GM19238 (cell line): ENCODE measurements around the gene CEP120.
"Not testable (repeated sequence)": the region's sequence is repeated elsewhere in the genome, so short reads cannot be mapped to it uniquely, and the experiment has no call there.

Experiments
- DNase-seq: peaks from one replicate; pipeline ENCODE4 v3.0.0; 2011; ENCODE audit warnings: low spot score; ENCODE audit not compliant: insufficient read length

Gene CEP120

DNA sequence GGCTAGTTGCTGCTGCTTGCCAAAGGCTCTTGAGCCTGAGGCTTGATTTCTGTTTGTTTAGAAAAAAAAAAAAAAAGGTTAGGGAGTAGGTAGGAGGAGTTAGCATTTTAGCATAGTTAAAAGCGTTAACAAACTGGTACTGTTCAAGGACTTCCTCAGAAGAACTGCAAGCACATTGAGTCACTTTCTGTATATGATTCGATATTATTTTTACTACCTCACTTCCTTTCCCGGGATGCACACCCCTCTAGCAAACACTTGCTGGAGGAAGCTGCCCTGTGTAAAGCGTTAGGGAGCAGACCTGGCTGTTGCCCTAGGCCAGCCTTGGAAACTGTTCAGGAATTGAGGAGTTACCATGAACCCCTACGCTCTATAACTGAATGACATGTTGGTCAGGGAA, 15.7 kb upstream of the CEP120 start:
- DNase-seq = no peak

DNA sequence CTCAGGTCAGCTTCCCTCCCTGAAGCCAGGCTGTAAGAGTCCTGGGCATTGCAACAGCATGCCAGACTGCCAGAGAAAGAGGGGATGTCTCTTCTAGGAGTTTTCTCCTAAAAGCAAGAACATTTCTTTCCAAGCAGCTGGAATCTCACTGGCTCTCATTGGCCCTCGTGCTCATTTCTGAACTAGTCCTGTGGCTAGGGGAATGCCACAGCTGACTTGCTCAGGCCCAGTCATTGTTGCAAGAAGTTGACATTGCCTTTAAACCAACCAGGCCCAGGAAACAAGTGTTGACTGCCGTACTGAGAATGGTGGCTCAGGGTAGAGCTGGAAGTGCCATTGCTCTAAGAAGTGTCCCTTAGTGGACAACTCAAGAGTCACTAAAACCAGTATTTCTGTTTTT, 15.0 kb upstream of the CEP120 start:
- no peak for DNase-seq

DNA sequence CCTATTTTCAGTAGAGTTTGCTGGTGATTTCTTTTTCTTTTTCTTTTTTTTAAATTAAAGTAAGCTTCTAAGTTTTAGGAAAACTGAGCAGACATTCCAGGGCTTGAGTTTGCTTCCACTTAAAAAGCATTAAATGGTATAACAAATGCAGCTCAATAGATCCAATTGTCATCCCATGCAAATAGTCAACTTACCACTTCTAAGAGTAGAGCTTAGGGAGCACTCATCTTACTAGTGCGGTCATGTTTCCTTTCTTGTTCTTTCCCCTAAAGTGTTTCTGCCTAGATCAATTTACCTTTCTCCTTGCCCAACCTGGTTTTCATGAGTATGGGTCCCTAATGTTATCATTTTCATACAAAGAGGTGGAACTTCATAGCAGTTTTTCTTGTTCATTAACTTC, 13.0 kb upstream of the CEP120 start:
- DNase-seq = no peak

DNA sequence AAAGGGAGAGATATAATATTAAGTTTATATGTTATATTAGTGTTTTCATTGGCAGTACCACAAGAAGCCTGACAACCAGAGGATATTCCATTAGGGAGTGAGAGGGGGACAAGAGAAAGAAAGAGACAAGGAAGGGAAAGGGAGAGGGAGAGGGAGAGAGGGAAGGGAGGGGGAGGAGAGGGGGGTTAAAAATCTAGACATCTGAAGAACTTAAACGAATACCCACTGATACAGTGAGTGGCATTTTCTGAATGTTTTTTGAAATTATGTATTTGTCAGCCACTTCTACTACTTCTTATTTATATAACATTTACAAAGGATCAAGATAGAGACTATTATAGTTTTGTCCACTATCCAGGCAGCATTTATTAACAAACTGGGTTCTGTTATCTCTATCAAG, 11.6 kb upstream of the CEP120 start:
- DNase-seq = no peak

DNA sequence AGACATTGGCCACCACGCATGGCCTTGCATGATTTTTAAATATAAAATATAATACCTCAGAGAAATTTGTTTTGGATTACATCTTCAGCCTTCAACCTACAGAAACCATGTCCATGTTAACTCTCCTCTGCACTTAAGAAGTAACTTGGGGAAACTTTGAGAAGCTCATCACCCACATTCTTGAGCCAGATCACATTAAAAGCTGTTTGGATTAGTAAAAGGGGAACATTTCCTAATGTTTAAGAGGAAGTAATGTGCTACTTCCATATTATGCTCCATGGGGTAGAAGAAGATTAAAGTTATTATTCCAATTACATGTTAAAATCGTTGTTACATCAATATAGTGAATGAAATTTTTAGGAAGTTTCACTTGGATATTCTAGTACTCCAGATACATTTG, 10.4 kb upstream of the CEP120 start:
- no peak for DNase-seq

DNA sequence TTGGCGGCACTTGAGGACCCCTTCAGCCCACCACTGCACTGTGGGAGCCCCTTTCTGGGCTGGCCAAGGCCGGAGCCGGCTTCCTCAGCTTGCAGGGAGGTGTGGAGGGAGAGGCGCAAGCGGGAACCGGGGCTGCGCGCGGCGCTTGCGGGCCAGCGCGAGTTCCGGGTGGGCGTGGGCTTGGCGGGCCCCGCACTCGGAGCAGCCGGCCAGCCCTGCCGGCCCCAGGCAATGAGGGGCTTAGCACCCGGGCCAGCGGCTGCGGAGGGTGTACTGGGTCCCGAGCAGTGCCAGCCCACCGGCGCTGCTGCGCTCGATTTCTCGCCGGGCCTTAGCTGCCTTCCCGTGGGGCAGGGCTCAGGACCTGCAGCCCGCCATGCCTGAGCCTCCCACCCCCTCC, 7.2 kb upstream of the CEP120 start:
- not testable (repeated sequence) for DNase-seq

DNA sequence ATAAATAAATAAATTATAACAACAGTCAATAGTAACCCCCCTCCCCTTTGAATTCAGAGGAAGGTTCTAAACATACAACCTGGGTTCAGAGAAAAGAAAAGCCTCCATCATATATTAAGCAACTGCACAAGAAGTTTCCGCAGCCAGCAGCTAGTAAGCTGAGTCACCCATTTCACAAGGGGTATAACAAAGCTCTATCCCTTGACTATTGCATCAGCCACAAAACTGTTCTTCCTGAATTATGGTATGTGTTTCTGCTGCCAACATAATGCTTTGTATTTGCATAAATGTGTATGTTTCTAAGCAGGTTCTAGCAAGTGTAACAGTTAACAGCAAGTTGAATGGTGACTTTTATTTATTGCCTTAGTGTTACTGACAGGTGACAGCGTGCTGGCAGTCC, 6.8 kb upstream of the CEP120 start:
- no peak for DNase-seq

DNA sequence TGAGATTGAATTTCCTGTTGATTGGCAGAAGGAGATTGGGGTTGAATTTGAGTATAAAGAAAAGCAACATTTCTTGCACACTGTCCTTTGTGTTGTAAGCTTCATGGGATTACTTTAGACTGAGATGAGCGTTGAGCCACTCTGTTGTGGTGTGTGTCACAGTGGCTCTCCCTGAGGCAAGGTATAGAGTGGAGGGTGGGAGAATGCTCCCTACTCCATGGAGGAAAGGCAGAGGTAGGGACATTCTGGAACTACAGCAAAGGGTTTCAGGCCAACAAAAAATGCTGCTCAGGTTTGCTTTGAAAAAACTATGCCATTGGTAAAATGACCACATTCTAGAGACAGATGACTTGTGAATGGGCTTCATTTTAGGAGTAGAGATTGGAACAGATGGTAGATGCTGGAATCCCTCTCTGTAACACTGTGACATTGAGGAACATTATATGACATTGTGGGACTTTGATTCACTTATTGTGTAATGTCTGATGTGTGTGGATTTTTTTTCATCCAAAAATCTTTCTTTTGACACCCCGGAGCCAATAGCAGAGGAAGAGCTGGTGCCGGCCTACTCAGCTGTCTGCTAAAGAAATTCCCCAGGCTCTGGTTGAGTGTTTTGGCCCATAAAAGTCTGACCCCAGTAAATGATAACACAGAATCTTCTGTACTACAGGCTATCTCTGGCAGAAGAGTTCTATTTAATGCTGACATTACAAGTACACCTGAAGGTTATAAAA, 6.2 kb upstream of the CEP120 start:
- no peak for DNase-seq

DNA sequence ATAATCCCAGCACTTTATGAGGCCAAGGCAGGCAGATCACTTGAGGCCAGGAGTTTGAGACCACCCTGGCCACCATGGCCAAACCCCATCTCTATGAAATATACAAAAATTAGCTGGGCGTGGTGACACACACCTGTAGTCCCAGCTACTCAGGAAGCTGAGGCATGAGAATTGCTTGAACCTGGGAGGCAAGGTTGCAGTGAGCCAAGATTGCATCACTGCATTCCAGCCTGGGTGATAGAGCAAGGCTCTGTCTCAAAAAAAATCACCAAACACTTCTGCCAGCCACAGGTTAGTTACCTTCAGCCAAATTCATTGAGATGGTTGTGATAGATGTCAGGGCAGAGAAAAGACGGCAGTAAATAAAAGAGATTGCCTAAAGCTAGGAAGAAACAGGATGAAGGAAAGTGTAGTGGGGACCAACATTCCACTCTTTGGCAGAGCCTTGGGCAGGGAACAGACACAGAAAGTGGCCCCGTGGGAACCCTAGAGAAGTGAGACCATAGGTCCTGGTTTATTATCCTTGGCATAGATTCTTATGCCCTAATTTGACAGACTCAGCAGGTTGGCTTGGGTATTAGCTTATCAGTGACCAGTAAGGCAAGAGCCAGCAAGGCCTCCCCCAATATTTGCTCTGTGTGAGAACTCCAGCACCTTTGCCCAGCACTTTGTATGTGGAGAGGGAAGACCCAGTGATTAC, 5.5 kb upstream of the CEP120 start:
- DNase-seq = no peak

DNA sequence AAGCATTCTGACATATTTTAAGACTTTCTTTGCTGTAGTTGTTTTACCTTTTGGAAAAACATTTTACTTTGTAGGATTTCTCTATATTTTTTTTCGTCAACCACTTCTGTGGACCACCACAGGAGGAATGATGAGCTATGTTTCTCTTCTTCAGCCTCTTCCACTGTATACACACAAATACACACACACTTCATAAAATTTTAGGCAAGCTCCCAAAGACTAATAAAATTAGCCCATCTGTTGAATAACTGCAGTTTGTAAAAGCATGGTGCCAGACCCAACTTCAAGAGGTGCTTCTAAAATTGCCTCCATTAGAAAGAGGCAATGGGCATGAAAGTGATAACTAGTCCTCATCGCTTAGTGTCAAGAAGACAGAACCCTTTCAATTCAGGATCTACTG, 4.1 kb upstream of the CEP120 start:
- DNase-seq = no peak

DNA sequence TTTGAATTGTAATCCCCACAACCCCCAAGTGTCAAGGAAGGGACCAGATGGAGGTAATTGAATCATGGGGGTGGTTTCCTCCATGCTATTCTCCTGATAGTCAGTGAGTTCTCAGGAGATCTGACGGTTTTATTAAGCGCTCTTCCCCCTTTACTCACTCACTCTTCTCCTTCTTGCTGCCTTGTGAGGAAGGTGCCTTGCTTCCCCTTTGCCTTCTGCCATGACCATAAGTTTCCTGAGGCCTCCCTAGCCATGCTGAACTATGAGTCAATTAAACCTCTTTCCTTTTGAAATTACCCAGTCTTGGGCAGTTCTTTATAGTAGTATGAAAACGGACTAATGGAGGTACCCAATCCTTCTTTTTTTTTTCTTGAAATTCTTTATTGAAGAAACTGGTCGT, 2.2 kb upstream of the CEP120 start:
- no peak for DNase-seq

DNA sequence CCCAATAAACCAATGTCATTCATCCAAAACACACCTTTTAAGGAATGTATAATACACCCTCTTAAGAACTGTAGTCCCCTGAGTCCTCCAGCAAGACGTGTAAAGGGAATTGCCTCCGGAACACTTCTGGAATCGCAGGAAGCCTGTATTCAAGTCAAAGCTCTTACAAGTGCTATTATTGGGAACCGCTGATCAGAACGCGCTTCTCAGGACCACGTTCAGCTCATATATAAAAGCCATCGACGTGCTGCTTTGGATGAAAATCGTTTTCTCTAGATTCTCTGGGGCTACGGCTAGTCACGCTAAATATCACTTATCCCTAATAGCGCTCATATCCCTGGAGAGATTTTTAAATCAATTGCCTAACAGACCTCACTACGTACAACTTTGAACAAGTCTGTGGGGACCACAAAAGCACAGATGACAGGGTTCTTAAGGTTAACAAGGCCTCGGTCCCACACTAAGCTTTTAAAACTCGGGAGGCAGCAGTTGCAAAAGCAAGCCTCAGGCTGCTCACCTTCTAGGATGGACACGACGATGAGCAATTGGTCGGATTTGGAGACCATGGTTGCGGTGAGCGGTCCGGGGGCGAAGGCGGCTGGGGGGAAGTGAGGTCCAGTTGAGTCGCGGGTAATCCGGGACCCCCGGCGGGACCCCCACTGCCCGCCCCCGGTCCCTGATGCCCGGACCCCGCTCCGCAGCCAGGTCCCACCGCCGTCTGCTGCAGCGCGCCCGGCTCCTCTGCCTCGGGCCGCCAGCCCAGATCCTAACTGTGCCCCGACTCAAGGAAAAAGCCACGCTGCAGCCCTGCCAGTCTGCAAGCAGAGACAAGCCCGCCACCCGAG, 548 bp downstream of the CEP120 start:
- DNase-seq = no peak

DNA sequence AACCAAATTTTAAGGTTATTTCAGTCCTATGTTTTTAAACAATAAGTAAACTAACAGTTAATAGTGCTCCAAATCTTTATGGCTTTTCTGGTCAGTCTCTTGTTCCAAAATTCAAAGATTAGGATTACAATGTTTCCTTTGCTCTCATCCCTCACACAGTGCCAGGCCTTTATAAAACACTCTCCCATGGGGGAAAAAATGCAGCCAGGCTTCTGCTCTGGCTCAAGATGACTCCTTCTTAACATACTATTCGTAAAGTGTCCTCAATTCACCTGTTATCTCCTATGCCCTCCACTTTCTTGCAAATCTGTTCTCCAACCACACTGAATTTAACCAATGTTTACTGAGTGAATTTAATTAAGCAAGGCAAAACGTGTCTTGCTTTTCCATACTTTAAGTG, 1.4 kb downstream of the CEP120 start:
- no peak for DNase-seq

DNA sequence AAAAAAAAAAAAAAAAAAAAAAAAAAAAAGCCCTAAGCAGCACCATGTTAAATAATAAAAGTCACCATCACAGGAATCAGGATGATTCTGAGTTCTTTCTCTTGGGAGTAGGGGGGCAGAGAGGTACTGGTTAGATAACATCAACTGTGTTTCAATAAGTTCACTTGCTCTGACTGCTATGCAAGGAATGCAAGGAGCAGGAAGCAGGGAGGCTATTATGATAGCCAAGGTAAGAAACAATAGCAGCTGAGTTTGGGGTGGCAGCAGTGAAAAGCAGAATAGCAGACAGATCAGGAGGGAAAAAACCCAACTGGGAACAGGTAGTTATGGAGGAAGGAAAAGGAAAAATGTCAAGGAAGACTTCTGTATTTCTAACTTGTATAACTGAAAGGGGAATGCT, 8.2 kb downstream of the CEP120 start:
- no peak for DNase-seq

DNA sequence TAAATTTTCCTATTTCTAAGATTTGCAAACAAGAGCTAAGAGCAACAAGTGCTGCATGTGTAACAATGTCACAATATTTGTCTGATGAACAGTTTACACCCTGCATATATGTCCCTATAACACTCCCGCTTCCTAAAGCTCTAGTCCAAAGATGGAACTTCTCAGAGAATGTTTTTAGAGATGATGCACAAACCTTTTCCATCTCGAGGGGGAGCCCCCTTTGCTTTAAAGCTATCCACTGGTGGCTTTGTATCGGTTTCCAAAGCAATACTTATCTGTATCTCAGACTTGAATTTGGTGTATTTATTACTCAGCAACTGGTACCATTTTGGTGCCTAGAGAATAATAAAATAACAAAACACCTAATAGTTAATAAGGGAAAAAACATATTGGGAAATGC, 11.0 kb downstream of the CEP120 start:
- DNase-seq = no peak

DNA sequence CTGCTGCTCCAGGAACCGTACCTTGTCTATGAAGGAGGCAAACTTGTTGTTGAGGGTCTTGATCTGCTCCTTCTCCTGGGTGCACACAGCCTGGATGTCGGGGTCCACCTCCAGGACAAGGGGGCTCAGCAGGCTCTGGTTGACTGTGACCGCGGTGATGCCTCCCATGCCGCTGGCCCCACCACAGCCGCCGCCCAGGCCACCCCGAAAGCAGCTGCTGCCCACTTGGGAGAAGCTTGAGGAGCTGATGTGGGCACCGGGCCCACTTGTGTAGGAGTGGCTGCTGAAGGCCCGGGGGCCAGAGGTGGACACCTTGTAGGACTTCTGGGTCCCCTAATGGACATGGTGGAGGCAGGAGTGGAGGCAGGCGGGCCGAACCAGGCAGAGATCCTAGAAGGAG, 21.2 kb downstream of the CEP120 start:
- DNase-seq = not testable (repeated sequence)

DNA sequence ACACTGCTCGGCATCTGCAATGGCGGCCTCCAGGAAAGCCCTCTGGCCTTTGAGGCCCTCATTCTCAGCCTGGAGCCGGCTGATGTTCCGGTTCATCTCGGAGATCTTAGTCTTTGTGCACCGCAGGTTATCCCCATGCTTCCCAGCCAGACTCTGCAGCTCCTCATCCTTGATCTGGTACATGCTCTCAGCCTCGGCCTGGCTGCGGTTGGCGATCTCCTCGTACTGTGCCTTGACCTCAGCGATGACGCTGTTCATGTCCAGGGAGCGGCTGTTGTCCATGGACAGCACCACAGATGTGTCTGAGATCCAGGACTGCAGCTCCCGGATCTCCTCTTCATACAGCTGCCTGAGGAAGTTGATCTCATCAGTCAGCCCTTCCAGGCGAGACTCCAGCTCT, 21.9 kb downstream of the CEP120 start:
- DNase-seq = no peak

DNA sequence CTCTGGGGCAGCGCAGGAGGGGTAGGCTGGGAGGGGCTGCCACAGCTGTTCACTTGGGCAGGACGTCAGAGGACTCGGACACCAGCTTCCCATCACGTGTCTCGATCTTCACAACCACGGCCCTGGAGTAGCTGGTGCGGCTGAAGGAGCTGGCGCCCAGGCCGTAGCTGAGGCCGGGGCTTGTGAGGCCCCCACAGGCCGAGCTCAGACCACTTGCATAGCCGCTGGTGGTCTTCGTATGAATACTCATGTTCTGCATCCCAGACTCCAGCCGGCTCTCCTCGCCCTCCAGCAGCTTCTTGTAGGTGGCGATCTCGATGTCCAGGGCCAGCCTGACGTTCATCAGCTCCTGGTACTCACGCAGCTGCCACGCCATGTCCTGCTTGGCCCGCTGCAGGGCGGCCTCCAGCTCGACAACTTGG, 22.3 kb downstream of the CEP120 start:
- DNase-seq = not testable (repeated sequence)

DNA sequence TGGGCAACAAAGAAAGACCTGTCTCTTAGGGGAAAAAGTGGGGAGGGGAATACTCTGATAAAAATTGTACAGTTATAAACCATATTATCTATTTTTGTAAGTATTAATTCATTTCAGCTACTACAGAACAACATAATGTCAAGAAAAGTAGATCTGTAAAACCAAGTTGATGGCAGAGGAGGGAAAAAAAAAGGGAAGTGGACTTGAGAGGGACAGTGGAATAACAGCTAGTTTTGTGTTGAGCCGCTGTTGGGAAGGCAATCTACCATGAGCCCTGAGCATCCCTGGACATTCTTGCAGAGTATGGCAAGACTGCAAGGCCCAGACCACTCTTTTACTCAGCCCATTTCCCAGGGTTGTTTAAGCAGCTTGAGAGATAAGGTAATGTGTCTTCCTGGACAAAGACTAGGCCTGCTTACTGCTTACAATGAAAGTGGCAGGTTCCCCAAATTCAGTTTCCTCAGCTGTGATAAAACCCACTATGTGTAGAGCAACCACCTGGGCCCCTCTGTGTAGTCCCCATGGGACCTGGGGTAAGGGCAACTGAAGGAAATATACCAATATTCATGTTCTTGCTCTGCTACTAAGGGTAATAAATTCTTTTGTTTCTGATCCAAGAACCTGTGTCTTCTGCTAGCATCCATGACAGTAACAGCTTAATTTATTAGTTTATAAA, 25.0 kb downstream of the CEP120 start:
- no peak for DNase-seq

DNA sequence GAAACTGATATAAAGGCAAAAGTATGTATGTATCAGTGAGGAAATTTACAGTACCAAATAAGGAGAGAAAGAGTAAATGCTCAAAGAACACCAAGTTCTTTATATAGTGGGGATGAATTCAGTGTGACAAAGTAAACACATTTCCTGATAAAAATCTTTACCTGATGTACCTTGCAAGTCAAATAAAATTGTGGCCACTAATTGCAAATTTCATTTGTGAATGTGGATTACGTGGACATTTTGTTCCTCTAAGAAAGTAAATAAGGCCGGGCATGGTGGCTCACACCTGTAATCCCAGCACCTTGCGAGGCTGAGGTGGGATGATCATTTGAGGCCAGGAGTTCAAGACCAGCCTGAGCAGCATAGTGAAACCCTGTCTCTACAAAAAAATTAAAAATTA, 25.7 kb downstream of the CEP120 start:
- no peak for DNase-seq

DNA sequence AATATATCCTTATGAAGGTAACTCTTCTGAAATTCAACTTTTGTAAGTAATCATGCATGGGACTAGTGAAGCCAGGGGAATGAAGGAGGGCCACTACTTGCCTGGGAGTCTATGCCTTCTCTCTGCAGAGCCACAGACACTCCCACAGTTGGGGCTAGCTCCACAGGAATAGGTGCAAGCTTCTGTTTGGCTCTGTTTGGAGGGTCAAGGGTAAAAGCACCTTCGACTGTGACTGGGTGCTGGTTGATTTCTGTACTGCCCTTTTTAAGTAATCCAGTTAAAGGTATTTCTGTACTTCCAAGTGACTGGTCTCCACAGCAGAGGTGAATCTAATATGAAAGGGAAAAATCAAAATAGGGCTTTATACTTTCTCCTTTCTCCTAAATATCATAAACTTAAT, 32.2 kb downstream of the CEP120 start:
- no peak for DNase-seq

DNA sequence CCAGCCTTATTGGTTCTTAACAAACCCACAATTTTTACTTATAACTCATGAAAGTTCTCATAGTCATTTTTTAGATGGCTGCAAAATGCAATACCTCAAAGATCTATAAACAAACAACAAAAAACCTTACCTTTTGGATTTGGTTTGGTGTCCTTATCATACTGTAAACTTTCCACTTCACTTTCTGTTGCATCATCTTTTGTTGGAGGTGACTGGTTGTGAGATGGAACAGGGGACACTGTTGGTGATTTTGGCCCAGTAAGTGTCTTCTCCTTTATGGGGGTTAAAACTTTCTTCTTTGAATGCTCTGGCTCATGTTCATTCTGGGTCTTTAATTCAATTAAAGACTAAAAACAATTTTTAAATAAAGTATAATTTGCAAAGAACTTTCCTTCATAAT, 33.4 kb downstream of the CEP120 start:
- DNase-seq = no peak
